OCI-LY1 (cell line): ENCODE measurements around the gene RABGAP1.

ENCODE experiments used
- EZH2 ChIP-seq: fragments of 200-600 bp; sonication (generic), shearing (Covaris generic); IDR thresholded peaks from 2 replicates; pipeline ENCODE4 v1.8.0; 2017; ENCODE audit warnings: borderline replicate concordance, mixed run types, mild to moderate bottlenecking, antibody characterized with exemption, low read length, moderate library complexity, mixed read lengths
- TF ChIP-seq, protein P1 (sequence below): fragments of 200-600 bp; sonication (generic), shearing (Covaris generic); IDR thresholded peaks from 2 replicates; pipeline ENCODE4 v1.5.1; 2017; ENCODE audit warnings: mild to moderate bottlenecking, antibody characterized with exemption, low read length, moderate library complexity, mixed read lengths

DNA sequence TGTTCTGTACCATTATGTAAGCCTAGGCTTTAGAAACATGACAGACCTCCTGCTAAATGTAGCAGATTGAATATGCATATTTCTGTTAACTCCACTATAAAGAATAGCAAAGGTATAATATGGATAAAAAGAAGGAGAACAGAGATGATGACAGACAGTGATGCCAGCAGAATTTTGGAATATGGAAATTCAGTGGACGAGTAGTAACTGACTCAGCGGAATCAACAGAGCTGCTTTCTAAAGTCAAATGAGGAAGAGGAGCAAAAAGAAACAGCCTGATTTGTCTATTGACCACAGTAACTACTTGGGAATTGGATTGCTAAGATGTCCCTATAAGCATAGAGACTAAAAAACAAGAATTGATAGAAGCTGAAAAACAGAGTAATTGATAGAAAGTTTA lies 100.7 kb downstream of the RABGAP1 start:
- TF ChIP-seq, protein P1, sequence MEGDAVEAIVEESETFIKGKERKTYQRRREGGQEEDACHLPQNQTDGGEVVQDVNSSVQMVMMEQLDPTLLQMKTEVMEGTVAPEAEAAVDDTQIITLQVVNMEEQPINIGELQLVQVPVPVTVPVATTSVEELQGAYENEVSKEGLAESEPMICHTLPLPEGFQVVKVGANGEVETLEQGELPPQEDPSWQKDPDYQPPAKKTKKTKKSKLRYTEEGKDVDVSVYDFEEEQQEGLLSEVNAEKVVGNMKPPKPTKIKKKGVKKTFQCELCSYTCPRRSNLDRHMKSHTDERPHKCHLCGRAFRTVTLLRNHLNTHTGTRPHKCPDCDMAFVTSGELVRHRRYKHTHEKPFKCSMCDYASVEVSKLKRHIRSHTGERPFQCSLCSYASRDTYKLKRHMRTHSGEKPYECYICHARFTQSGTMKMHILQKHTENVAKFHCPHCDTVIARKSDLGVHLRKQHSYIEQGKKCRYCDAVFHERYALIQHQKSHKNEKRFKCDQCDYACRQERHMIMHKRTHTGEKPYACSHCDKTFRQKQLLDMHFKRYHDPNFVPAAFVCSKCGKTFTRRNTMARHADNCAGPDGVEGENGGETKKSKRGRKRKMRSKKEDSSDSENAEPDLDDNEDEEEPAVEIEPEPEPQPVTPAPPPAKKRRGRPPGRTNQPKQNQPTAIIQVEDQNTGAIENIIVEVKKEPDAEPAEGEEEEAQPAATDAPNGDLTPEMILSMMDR = no peak
- no peak for TF ChIP-seq EZH2
